ENCODE data around the gene ACER2.
A peak's percentile ranks its signal among the peaks of the same experiment; 100 is the strongest.

Gene ACER2

GRCh38 chr9:19408693-19409400 lies at the start of gene ACER2:
TSS of gene ACER2 (plus strand) at chr9:19409009. CDS start at chr9:19409085, 76 bp downstream.
- H3K9me3 ChIP-seq (ENCODE audit: control insufficient read depth, insufficient read depth, low read length), result no peaks in the 10 kb centered on the region
- no CpG with 5 or more reads among the region's 61 CpGs for WGBS (ENCODE audit: insufficient coverage, insufficient read length)
- H3K27me3 ChIP-seq (ENCODE audit: control insufficient read depth, insufficient read depth, low read length), result no peaks in the 10 kb centered on the region
- DNase-seq (ENCODE audit: low read depth, low spot score), result peak; percentile 66
- no peaks in the 10 kb centered on the region for H3K36me3 ChIP-seq (ENCODE audit: control insufficient read depth, insufficient read depth, low read length)
- no peak within 1 kb of the TSS for H3K27ac ChIP-seq (ENCODE audit: low read length)
- peak within 1 kb of the TSS; percentile 52 for H3K4me3 ChIP-seq (ENCODE audit: low read length)
- H3K4me1 ChIP-seq (ENCODE audit: control insufficient read depth, insufficient read depth, low read length), result no peaks in the 10 kb centered on the region

- DNase-seq (ENCODE audit: low read depth, low spot score), result no peak
- no peaks in the 10 kb centered on the region for H3K9me3 ChIP-seq (ENCODE audit: control insufficient read depth, insufficient read depth, low read length)
- no peak overlapping the region for H3K4me3 ChIP-seq (ENCODE audit: low read length)
- no peak overlapping the region for H3K27ac ChIP-seq (ENCODE audit: low read length)
- no peaks in the 10 kb centered on the region for H3K4me1 ChIP-seq (ENCODE audit: control insufficient read depth, insufficient read depth, low read length)
- H3K27me3 ChIP-seq (ENCODE audit: control insufficient read depth, insufficient read depth, low read length), result no peaks in the 10 kb centered on the region
- H3K36me3 ChIP-seq (ENCODE audit: control insufficient read depth, insufficient read depth, low read length), result no peaks in the 10 kb centered on the region
- no CpG with 5 or more reads among the region's 2 CpGs for WGBS (ENCODE audit: insufficient coverage, insufficient read length)
Observed at GRCh38 chr9:19369107-19369506, 39.7 kb upstream of the ACER2 start.

DNA sequence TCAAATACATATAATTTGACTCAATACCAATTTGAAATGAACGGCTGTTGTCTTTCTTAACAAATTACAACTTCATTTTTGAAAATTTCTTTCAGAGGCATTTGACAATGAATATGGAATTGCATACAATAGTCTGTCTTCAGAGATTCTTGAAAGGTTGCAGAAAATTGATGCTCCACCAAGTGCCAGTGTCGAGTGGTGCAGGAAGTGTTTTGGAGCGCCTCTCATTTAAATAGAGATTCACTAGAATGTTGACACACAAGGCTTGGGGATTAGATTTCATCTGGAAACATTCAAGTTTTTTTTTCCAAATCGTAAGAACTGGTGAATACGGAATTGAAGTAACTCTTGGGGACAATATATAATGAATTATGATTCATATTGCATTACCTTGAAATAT lies 36.9 kb upstream of the ACER2 start:
- Histone ChIP-seq H3K4me1 (ENCODE audit: control insufficient read depth, insufficient read depth, low read length) (no peaks in the 10 kb centered on the region), H3K27ac (ENCODE audit: low read length) (no peak overlapping the region), H3K4me3 (ENCODE audit: low read length) (no peak overlapping the region), H3K36me3 (ENCODE audit: control insufficient read depth, insufficient read depth, low read length) (peaks cover 17% of the 10 kb centered on the region), H3K9me3 (ENCODE audit: control insufficient read depth, insufficient read depth, low read length) (no peaks in the 10 kb centered on the region), H3K27me3 (ENCODE audit: control insufficient read depth, insufficient read depth, low read length) (no peaks in the 10 kb centered on the region)
- whole genome bisulfite sequencing (ENCODE audit: insufficient coverage, insufficient read length), result no CpG with 5 or more reads among the region's 5 CpGs
- no peak for DNase-seq (ENCODE audit: low read depth, low spot score)

DNA sequence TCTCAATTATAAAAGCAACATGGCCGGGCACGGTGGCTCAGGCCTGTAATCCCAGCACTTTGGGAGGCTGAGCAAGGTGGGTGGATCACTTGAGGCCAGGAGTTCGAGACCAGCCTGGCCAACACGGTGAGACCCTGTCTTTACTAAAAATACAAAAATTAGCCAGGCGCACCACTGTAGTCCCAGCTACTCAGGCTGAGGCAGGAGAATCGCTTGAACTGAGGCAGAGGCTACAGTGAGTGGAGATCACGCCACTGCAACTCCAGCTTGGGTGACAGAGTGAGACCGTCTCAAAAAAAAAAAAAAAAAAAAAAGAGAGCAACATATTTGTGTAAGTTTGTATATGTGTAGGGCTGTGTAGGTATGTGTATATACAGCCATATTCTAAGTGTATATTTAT lies 36.2 kb upstream of the ACER2 start:
- Histone ChIP-seq H3K4me1 (ENCODE audit: control insufficient read depth, insufficient read depth, low read length) (no peaks in the 10 kb centered on the region), H3K4me3 (ENCODE audit: low read length) (no peak overlapping the region), H3K36me3 (ENCODE audit: control insufficient read depth, insufficient read depth, low read length) (peaks cover 22% of the 10 kb centered on the region), H3K27ac (ENCODE audit: low read length) (no peak overlapping the region), H3K27me3 (ENCODE audit: control insufficient read depth, insufficient read depth, low read length) (no peaks in the 10 kb centered on the region), H3K9me3 (ENCODE audit: control insufficient read depth, insufficient read depth, low read length) (no peaks in the 10 kb centered on the region)
- no CpG with 5 or more reads among the region's 8 CpGs for WGBS (ENCODE audit: insufficient coverage, insufficient read length)
- no peak for DNase-seq (ENCODE audit: low read depth, low spot score)

- no peaks in the 10 kb centered on the region for H3K27me3 ChIP-seq (ENCODE audit: control insufficient read depth, insufficient read depth, low read length)
- DNase-seq (ENCODE audit: low read depth, low spot score), result no peak
- peaks cover 29% of the 10 kb centered on the region for H3K36me3 ChIP-seq (ENCODE audit: control insufficient read depth, insufficient read depth, low read length)
- H3K4me1 ChIP-seq (ENCODE audit: control insufficient read depth, insufficient read depth, low read length), result no peaks in the 10 kb centered on the region
- H3K27ac ChIP-seq (ENCODE audit: low read length), result no peak overlapping the region
- H3K9me3 ChIP-seq (ENCODE audit: control insufficient read depth, insufficient read depth, low read length), result no peaks in the 10 kb centered on the region
- no peak overlapping the region for H3K4me3 ChIP-seq (ENCODE audit: low read length)
Observed at GRCh38 chr9:19373527-19373926, 35.3 kb upstream of the ACER2 start.

DNA sequence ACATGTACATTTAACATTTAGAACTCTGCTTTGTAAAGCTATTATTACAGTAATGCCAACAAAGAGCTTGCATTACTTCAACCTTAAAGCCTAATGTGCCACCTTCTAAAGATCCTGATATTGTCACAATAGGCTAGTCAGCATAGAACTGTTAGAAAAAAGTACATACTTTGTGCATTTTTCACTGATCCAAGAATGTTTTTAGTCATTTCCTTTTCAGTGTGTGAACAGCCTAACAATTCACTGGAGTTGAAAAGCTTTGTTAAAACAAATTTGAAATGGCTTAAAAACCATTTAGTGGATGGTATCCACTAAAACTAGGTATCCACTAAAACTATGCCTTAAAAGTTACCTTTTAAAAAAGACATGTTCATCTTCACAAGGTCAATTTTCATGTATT lies 33.3 kb upstream of the ACER2 start:
- no peaks in the 10 kb centered on the region for H3K4me1 ChIP-seq (ENCODE audit: control insufficient read depth, insufficient read depth, low read length)
- no peak overlapping the region for H3K4me3 ChIP-seq (ENCODE audit: low read length)
- no peak for DNase-seq (ENCODE audit: low read depth, low spot score)
- no peaks in the 10 kb centered on the region for H3K27me3 ChIP-seq (ENCODE audit: control insufficient read depth, insufficient read depth, low read length)
- no peak overlapping the region for H3K27ac ChIP-seq (ENCODE audit: low read length)
- peaks cover 37% of the 10 kb centered on the region for H3K36me3 ChIP-seq (ENCODE audit: control insufficient read depth, insufficient read depth, low read length)
- H3K9me3 ChIP-seq (ENCODE audit: control insufficient read depth, insufficient read depth, low read length), result no peaks in the 10 kb centered on the region

DNA sequence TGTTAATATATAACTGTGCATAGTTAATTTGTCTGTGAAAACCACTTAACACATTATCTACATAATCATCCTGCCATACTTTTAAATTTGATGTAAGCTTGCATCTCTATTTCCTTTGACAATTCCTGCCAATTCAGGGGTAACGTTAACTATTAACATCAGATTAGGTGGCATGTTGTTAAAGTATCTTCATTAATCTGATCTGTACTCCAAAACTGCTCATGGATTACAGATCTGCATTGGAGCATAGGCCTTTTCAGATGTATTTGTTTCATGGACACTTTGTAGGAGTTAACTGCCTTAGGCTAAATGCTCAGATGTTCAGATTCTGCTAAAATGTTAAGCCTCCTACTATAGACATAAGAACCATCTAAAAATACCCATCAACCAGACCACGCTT lies 31.9 kb upstream of the ACER2 start:
- Histone ChIP-seq H3K27me3 (ENCODE audit: control insufficient read depth, insufficient read depth, low read length) (no peaks in the 10 kb centered on the region), H3K27ac (ENCODE audit: low read length) (no peak overlapping the region), H3K4me3 (ENCODE audit: low read length) (no peak overlapping the region), H3K4me1 (ENCODE audit: control insufficient read depth, insufficient read depth, low read length) (no peaks in the 10 kb centered on the region), H3K36me3 (ENCODE audit: control insufficient read depth, insufficient read depth, low read length) (peaks cover 37% of the 10 kb centered on the region), H3K9me3 (ENCODE audit: control insufficient read depth, insufficient read depth, low read length) (no peaks in the 10 kb centered on the region)
- DNase-seq (ENCODE audit: low read depth, low spot score), result no peak
- no CpG with 5 or more reads among the region's 2 CpGs for WGBS (ENCODE audit: insufficient coverage, insufficient read length)

- no peak overlapping the region; the same call in 1 of the 2 replicates for H3K4me3 ChIP-seq (ENCODE audit: low read length)
- no peak for DNase-seq (ENCODE audit: low read depth, low spot score)
- H3K9me3 ChIP-seq (ENCODE audit: control insufficient read depth, insufficient read depth, low read length), result no peaks in the 10 kb centered on the region
- WGBS (ENCODE audit: insufficient coverage, insufficient read length), result no CpG with 5 or more reads among the region's 4 CpGs
- no peaks in the 10 kb centered on the region for H3K27me3 ChIP-seq (ENCODE audit: control insufficient read depth, insufficient read depth, low read length)
- H3K36me3 ChIP-seq (ENCODE audit: control insufficient read depth, insufficient read depth, low read length), result peaks cover 37% of the 10 kb centered on the region
- H3K27ac ChIP-seq (ENCODE audit: low read length), result no peak overlapping the region
- no peaks in the 10 kb centered on the region for H3K4me1 ChIP-seq (ENCODE audit: control insufficient read depth, insufficient read depth, low read length)
Observed at GRCh38 chr9:19378164-19378563, 30.6 kb upstream of the ACER2 start.

DNA sequence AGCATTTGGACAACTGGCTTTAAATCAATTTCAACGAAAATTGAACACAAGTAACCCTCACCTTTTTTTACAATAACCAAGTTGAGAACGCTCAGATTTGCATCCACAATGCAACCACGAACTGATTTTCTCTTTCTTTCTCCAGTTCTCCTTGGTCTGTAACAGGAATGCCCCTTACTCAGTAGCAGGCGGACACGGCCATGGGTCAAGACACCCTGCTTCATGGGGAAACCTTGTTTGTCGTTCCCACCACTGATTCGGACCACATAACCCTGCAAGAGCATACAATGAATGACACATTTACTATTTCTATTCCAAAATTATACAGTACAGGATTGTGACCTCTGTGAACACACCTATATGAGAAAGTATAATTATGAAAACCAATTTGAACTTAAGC lies 30.2 kb upstream of the ACER2 start:
- no peak for DNase-seq (ENCODE audit: low read depth, low spot score)
- Histone ChIP-seq H3K27ac (ENCODE audit: low read length) (no peak overlapping the region), H3K4me3 (ENCODE audit: low read length) (peak overlapping the region; percentile 69; the same call in 1 of the 2 replicates), H3K27me3 (ENCODE audit: control insufficient read depth, insufficient read depth, low read length) (no peaks in the 10 kb centered on the region), H3K4me1 (ENCODE audit: control insufficient read depth, insufficient read depth, low read length) (no peaks in the 10 kb centered on the region), H3K36me3 (ENCODE audit: control insufficient read depth, insufficient read depth, low read length) (peaks cover 37% of the 10 kb centered on the region), H3K9me3 (ENCODE audit: control insufficient read depth, insufficient read depth, low read length) (no peaks in the 10 kb centered on the region)
- no CpG with 5 or more reads among the region's 7 CpGs for WGBS (ENCODE audit: insufficient coverage, insufficient read length)

DNA sequence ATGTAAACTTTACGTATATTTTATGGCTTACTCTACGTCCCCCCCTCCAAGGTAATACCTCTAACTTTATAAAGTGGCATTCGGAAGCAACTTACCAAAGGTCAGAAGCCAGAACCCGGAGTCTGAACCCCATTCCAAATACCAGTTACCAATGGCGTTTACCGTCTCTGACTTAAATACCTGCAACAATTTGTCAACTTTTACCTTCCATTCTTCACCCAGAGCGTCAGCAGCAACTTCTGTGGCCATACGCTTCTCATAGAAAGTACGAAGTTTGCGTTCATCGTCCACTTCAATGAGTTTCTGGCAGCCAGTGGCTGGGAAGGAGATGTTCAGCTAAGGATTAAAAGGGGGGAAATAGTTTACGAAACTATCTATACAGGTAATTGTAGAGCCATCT lies 29.5 kb upstream of the ACER2 start:
- Histone ChIP-seq H3K4me3 (ENCODE audit: low read length) (peak overlapping the region; percentile 69; the same call in 1 of the 2 replicates), H3K9me3 (ENCODE audit: control insufficient read depth, insufficient read depth, low read length) (no peaks in the 10 kb centered on the region), H3K4me1 (ENCODE audit: control insufficient read depth, insufficient read depth, low read length) (no peaks in the 10 kb centered on the region), H3K36me3 (ENCODE audit: control insufficient read depth, insufficient read depth, low read length) (peaks cover 37% of the 10 kb centered on the region), H3K27me3 (ENCODE audit: control insufficient read depth, insufficient read depth, low read length) (no peaks in the 10 kb centered on the region), H3K27ac (ENCODE audit: low read length) (no peak overlapping the region)
- DNase-seq (ENCODE audit: low read depth, low spot score), result no peak
- no CpG with 5 or more reads among the region's 12 CpGs for WGBS (ENCODE audit: insufficient coverage, insufficient read length)

DNA sequence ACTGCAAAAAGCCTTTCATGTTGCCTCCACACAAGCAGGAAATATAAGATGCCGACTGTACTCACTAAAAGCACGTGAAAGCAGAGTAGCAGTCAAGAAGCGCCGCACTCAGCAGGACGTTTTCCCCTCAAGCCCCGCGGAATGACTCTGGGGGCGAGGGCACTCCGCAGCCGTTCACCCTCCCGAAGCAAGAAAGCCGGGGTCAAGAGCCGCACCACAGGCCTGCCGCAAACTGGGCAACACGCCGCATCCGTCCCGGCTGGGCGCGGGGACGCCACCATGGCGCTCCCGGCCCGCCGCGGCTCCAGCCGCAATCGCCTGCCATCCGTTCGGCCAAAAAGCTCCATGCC lies 29.1 kb upstream of the ACER2 start:
- Histone ChIP-seq H3K36me3 (ENCODE audit: control insufficient read depth, insufficient read depth, low read length) (peaks cover 34% of the 10 kb centered on the region), H3K27ac (ENCODE audit: low read length) (no peak overlapping the region)
- no peak for DNase-seq (ENCODE audit: low read depth, low spot score)

More for the DNA sequence above, 29.1 kb upstream of the ACER2 start:
- Histone ChIP-seq H3K27me3 (ENCODE audit: control insufficient read depth, insufficient read depth, low read length) (no peaks in the 10 kb centered on the region), H3K9me3 (ENCODE audit: control insufficient read depth, insufficient read depth, low read length) (no peaks in the 10 kb centered on the region), H3K4me3 (ENCODE audit: low read length) (peak overlapping the region; percentile 69; the same call in 1 of the 2 replicates), H3K4me1 (ENCODE audit: control insufficient read depth, insufficient read depth, low read length) (no peaks in the 10 kb centered on the region)
- no CpG with 5 or more reads among the region's 30 CpGs for WGBS (ENCODE audit: insufficient coverage, insufficient read length)
